Gastrocnemius medialis (tissue), 4 donors: ENCODE measurements around the gene ENTPD7.

Experiments used
- CTCF ChIP-seq, 5 experiments: fragments of 450-650 bp in 3 of 5; fragments of 200-600 bp in 2 of 5; sonication (generic) in 2 of 5; IDR thresholded peaks in 4 of 5; conservative IDR thresholded peaks in 1 of 5; 1 replicate in 4 of 5; 2 replicates in 1 of 5; pipeline ENCODE4 v1.5.1; 2016 to 2019; ENCODE audit warnings: antibody characterized with exemption in 5 of 5, mild to moderate bottlenecking in 3 of 5, moderate library complexity in 3 of 5
- POLR2A ChIP-seq, 2 donors: fragments of 450-650 bp; IDR thresholded peaks; one replicate each; pipeline ENCODE4 v1.6.1; 2017; ENCODE audit warnings: antibody characterized with exemption in 2 of 2, mild to moderate bottlenecking in 2 of 2, moderate library complexity in 2 of 2

GRCh38 chr10:99610221-99610620 lies 49.1 kb upstream of the ENTPD7 start:
- TF ChIP-seq POLR2A (IDR thresholded peaks at IDR 0.05) (no peak), CTCF (IDR thresholded peaks at IDR 0.05 in 4 of 5, conservative IDR thresholded peaks at IDR 0.05 in 1 of 5) (no peak)
